ENCODE results near the gene OR7A10.

The OR7A10 gene

GRCh38 chr19:14848822-14849221, at the start of gene OR7A10:
Gene OR7A10, minus strand, starts transcription at chr19:14848922. Its CDS starts 7,045 bp downstream, at chr19:14841877.
- DNase-seq, result no peak

DNA sequence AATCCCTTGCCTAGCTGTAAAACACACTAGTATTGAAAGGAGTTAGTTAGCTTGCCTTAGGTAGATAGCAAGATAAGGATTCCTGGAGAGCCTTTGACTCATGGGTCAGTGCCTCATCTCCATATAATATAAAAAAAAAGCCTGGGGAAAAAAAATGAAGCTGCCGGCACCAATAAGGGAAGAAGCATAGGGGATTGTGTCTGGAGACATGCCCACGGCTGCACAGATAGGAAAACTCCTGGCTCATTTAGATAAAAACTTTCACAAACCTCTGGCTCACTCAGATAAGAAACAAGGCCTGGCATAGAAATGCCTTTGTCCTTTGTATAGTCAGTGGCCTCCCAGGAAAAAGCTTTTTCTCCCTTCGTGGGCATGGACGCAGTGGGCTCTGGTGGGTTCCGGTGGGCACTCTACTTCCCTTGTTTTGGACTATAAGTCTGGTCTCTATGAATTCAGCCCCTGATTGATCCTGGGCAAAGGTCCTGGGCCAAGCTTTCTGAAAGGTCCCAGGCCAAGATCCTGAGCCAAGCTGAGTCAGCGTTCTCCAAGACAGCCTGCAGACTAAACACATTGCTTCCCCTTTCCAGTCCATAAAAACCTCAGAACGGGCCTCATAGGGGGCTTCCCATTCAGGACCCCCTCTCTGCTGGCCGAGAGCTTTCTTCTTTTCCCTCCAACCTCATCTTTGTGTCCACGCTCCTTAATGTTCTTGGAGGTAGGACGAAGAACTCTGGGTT, 42.1 kb upstream of the OR7A10 start:
- DNase-seq, result no peak

- no peak for DNase-seq
These were observed 41.4 kb upstream of the OR7A10 start for GRCh38 chr19:14889994-14890642.

- DNase-seq, result no peak
These were observed 37.3 kb upstream of the OR7A10 start, which contains the start of gene OR7A17 for GRCh38 chr19:14886032-14886431. Gene OR7A17, minus strand, starts transcription at chr19:14886132. Its CDS starts 4,777 bp downstream, at chr19:14881355.

GRCh38 chr19:14871619-14872230, 23.0 kb upstream of the OR7A10 start:
- DNase-seq, result peak; percentile 3

GRCh38 chr19:14868497-14868896, 19.8 kb upstream of the OR7A10 start:
- no peak for DNase-seq

- DNase-seq, result no peak
These were observed 5.1 kb downstream of the OR7A10 start for GRCh38 chr19:14843578-14843977.

GRCh38 chr19:14843169-14843568, 5.6 kb downstream of the OR7A10 start:
- no peak for DNase-seq

- no peak for DNase-seq
These were observed 8.5 kb downstream of the OR7A10 start for GRCh38 chr19:14840206-14840605.

DNA sequence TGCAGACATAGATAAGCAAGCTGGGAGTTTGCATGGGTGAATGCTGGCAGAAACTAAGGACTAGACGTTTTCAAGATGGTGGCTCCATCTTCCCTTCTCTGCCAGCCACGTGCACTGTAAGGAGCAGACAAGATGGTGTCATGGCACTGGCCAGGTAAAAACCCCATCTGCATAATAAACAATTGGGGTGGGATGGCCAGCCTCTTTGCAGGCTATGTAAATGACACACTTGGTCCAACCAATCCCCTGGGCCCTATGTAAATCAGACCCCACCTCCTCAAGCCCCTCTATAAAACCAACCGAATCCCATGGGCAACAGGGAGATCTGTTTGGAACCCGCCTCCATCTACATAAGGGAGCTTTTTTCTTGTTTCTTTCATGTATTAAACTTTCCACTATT, 11.3 kb downstream of the OR7A10 start:
- no peak for DNase-seq

- no peak for DNase-seq
These were observed 13.7 kb downstream of the OR7A10 start, which contains the start of the genes OR7A5 and OR7C1 for GRCh38 chr19:14835011-14835410. Gene OR7A5, minus strand, starts transcription at chr19:14835185. Its CDS starts 6,944 bp downstream, at chr19:14828241. Gene OR7C1, minus strand, starts transcription at chr19:14835185. Its CDS starts 35,049 bp downstream, at chr19:14800136.

DNA sequence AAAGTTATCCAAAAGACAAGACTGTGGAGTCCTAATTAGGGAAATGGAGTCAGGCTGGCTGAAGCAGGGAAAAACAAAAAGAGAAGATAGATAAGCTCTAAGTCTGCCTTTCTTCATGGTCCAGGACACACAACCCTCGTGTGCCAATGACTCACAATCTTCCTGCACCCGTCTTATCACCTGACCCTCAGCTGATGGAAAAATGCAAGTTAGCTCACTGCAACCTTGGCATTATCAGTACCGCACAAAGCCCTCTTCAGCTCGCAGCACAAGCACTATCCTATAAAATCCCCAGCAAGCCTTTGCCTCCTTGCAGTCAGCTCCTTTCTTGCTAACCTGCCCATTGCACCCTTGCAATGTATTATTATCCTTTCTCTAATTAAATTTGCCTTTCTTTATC, 18.0 kb downstream of the OR7A10 start:
- DNase-seq, result no peak

GRCh38 chr19:14826006-14826405, 22.7 kb downstream of the OR7A10 start:
- no peak for DNase-seq

DNA sequence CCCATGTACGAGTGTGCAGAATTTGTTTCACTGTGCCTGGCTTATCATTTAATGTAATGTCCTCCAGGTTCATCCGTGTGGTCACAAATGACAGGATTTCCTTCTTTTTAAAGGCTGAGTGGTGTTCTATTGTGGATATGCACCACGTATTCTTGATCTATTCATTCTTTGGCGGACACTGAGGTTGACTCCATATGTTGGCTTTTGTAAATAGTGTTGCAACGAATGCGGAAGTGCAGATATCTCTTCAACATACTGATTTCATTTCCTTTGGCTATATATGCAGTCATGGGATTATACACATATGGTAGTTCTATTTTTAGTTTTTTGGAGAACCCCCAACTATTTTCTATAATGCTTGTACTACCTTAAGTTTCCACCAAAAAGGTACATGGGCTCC, 26.8 kb downstream of the OR7A10 start:
- DNase-seq, result no peak

DNA sequence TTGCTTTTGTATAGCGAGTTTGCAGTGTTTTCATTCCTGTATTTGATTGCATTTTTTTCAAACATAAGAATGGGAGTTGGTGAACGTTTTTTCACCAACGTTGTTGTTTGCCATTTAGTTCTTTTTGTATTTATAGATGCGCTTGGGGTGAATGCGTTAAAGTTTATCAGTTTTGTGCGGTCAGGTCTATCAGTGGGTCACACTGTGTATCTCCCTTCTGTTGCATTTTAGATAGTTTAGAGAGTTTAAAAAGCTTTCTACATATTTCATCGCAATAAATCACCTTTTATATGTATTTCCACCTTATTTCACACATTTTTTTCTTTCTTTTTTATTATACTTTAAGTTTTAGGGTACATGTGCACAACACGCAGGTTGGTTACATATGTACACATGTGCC, 30.1 kb downstream of the OR7A10 start:
- DNase-seq, result no peak

DNA sequence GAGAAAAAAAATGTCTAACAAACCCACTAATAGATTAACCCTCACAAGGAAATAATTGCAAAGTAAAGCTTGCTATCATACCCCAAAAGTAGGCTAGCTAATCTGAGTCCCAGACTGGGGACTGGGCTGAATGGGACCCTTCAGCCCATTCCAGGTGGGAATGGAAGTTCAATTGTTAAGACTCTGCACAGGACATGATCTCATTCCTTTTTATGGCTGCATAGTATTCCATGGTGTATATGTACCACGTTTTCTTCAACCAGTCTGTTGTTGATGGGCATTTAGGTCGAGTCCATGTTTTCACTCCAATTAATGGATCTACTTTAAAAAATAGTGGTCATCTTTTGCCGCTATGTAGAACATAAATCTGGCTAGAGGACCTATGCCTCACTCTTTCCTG, 31.7 kb downstream of the OR7A10 start:
- DNase-seq, result no peak

DNA sequence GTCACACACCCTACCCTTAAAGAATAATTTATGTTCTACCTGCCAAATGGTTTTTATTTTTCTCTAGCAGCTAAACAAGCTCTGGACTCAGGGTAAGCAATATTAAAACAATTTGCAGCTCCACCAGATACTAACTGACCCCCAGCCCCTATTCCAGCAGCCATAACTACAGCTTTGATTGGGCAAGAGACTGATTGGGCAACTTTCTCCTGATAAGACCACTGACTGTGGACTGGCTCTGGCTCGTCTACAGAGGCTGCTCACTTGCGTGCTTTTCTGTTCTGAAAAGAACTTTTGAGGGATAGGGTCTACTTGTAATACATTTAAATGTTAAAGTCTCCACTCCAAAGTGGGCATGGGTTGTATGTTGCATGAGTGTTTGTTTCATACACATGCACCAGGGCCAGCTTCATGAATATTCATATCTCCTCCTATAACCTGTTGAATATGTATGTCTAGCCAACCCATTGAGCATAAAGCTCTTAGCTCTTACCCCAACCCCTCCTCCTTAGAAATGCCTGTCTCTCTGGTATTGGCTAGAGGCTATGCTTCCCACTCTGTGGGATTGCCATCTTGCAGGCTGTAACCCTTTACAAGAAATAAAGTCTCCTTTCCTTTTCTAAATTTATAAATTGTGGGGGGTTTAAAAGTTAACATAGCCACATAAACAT, 33.6 kb downstream of the OR7A10 start:
- no peak for DNase-seq

DNA sequence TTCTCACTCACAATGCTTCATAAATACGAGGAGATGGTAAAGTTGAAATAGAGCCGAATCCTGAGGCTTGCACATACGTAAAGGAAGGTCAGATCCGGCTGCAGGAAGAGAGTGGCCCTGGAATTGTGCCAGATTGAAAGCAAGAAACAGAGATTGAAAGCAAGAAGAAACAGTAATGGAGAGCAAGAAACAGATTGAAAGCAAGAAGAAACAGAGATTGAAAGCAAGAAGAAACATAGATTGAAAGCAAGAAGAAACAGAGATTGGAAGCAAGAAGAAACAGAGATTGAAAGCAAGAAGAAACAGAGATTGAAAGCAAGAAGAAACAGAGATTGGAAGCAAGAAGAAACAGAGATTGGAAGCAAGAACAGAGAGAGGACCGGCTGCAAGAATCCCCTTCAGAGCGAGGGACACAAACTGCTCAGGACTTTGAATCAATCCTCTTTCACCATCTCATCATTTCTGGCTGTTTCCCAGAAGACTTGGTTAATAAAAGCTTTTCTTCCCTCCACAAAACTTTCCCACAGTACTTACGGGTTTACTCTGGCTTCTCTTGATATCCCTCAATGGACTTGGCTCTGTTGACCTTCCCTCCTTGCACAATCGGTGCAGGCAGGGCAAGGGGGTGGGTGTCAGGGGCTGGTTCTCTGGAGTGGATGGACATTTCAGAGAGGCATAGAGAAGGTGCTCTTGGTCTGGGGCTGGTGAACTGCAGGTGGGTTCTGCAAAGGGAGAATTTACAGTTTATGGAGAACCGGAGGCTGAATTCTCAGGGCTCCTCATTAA, 39.3 kb downstream of the OR7A10 start:
- no peak for DNase-seq

- no peak for DNase-seq
These were observed 44.0 kb downstream of the OR7A10 start for GRCh38 chr19:14804765-14805164.

DNA sequence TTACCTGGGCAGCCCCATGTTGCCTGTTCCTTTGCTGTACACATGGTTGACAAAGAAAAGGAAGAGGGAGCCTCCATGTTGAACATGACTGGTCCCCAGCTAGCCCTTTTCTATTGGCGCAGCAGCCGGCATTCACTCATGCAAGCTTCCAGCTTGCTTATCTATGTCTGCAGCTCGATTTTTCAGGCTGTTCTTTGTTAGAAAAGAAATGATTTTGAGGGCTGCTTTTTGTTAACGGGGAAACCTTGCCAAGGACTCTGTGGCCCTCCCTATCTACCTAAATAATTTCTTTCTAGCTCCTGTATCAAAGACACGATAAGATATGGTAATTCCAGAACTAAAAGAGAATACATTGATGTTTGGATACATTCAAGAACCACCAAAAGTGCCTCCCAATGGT, 50.0 kb downstream of the OR7A10 start:
- DNase-seq, result no peak

GRCh38 chr19:14796021-14796420, 52.7 kb downstream of the OR7A10 start:
- no peak for DNase-seq

- DNase-seq, result no peak
These were observed 53.5 kb downstream of the OR7A10 start for GRCh38 chr19:14795078-14795721.
